T-cell (primary cell): ENCODE measurements around the gene BMP5. TPM values are rescaled to one million over a fixed set of nuclear protein-coding genes. Genes with fewer than 3 reads are reported as not detected.

Experiments used
- ATAC-seq, 4 experiments: fragments of 200-7000 bp in 3 of 4; fragments of 150-1000 bp in 1 of 4; cut with Tn5 transposase; replicated peaks in 1 of 4; 1 replicate in 3 of 4; 2 replicates in 1 of 4; pipeline ENCODE4 v1.10.0; 2021; ENCODE audit warnings: moderate library complexity in 3 of 4, mild to moderate bottlenecking in 2 of 4, moderate number of reproducible peaks in 1 of 4
- CTCF ChIA-PET, 2 donors: fragments of 300-600 bp; sonication (Branson Sonifier 250); formaldehyde crosslinking; loops; one replicate each; lab custom pipeline; 2022; ENCODE audit warnings: antibody characterized with exemption in 2 of 2; lab: Charles Lee
- POLR2A ChIA-PET, 2 donors: fragments of 300-600 bp; sonication (Branson Sonifier 250); formaldehyde crosslinking; loops; one replicate each; lab custom pipeline; 2022; ENCODE audit warnings: antibody characterized with exemption in 2 of 2; lab: Charles Lee
- DNase-seq, 35 experiments: peaks; one replicate each; pipeline versions ENCODE4 v3.0.0 to v3.0.0-alpha.2; 2013 to 2023
- H3K27ac ChIP-seq: one replicate; pipeline ENCODE4 v1.5.1; 2013; ENCODE audit warnings: low read length
- H3K27me3 ChIP-seq, 2 experiments: replicated peaks in 1 of 2; 1 replicate in 1 of 2; 2 replicates in 1 of 2; pipeline versions ENCODE4 v1.6.1 to v1.7.0; 2013; ENCODE audit warnings: low read length in 1 of 2, mixed read lengths in 1 of 2; ENCODE audit not compliant: control insufficient read depth in 2 of 2, insufficient read depth in 2 of 2; ENCODE audit errors: extremely low read depth in 1 of 2
- H3K36me3 ChIP-seq, 2 donors: 1 replicate in 1 of 2; 2 replicates in 1 of 2; pipeline versions ENCODE4 v1.6.1 to v1.7.0; 2013; ENCODE audit warnings: low read length in 1 of 2; ENCODE audit not compliant: control insufficient read depth in 2 of 2, insufficient read depth in 1 of 2; ENCODE audit errors: extremely low read depth in 1 of 2
- H3K4me1 ChIP-seq, 2 experiments: 1 replicate in 1 of 2; 2 replicates in 1 of 2; pipeline versions ENCODE4 v1.6.1 to v1.7.0; 2013; ENCODE audit warnings: low read length in 2 of 2, mixed read lengths in 1 of 2; ENCODE audit not compliant: insufficient read depth in 2 of 2, control insufficient read depth in 1 of 2; ENCODE audit errors: extremely low read depth in 1 of 2
- H3K4me3 ChIP-seq, 2 donors: 1 replicate in 1 of 2; 2 replicates in 1 of 2; pipeline versions ENCODE4 v1.5.1 to v1.7.0; 2013; ENCODE audit warnings: mild to moderate bottlenecking in 2 of 2, low read length in 1 of 2, moderate library complexity in 1 of 2; ENCODE audit not compliant: control insufficient read depth in 1 of 2; ENCODE audit errors: extremely low read depth in 1 of 2
- H3K9me3 ChIP-seq: 2 replicates; pipeline ENCODE4 v1.7.0; 2013
- H3K27ac Mint-ChIP-seq, 2 donors: one replicate each; pipeline ENCODE4 v1.8.0; 2020 to 2021; ENCODE audit warnings: mild to moderate bottlenecking in 2 of 2, mixed read lengths in 2 of 2
- H3K27me3 Mint-ChIP-seq, 2 donors: one replicate each; pipeline ENCODE4 v1.8.0; 2021 to 2022; ENCODE audit warnings: mixed read lengths in 2 of 2
- H3K36me3 Mint-ChIP-seq: one replicate; pipeline ENCODE4 v1.8.0; 2021; ENCODE audit warnings: mixed read lengths
- H3K4me1 Mint-ChIP-seq, 3 donors: one replicate each; pipeline ENCODE4 v1.8.0; 2020 to 2022; ENCODE audit warnings: mixed read lengths in 3 of 3, mild to moderate bottlenecking in 1 of 3
- H3K4me3 Mint-ChIP-seq, 3 donors: one replicate each; pipeline ENCODE4 v1.8.0; 2020 to 2022; ENCODE audit warnings: mild to moderate bottlenecking in 3 of 3, mixed read lengths in 3 of 3, moderate library complexity in 3 of 3
- H3K9me3 Mint-ChIP-seq, 3 donors: one replicate each; pipeline ENCODE4 v1.8.0; 2020 to 2022; ENCODE audit warnings: mixed read lengths in 3 of 3
- WGBS: methylation state at CpG from one replicate; pipeline ENCODE4 v1.1.5; 2013; ENCODE audit warnings: missing lambda C conversion rate; ENCODE audit not compliant: insufficient coverage; 5-methylcytosine and 5-hydroxymethylcytosine counted together
- total RNA-seq, 35 experiments: library from RNA in 6 of 35; stranded (reverse) in 6 of 35; fragments of 120-200 nt in 1 of 35; gene quantifications; one replicate each; pipeline versions ENCODE4 v1.2.1 to v1.2.4 and lab custom pipeline; 2013 to 2026

Gene BMP5
- total RNA-seq, 5 donors from 2014 or later (not counting 1 experiment from before 2014, with no cell fraction given), result not detected

- H3K27ac Mint-ChIP-seq, result no peak overlapping the region
- no peak for ATAC-seq
- WGBS, result no CpG with 5 or more reads among the region's 2 CpGs
Observed at GRCh38 chr6:55822815-55823214, 52.6 kb downstream of the BMP5 start.

DNA sequence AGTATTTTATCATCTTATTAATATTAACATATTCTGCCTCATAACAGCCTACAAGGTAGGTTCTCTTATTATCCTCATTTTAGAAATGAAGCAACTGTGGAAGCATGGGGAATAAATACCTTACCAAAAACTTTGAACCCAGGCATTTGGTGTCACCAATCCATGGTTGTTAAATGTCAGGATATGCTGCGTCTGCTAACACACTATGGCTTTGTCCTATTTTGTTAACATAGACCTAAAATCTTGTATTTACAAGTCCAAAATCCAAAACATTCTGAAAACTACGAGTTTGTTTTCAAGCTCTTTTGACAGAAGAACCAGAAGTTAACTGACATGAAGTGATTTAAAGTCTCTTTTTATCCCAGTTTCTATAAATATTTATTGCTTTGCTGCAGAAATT is 53.4 kb downstream of the BMP5 start:
- 88% methylated on average over 1 of the region's 2 CpGs for WGBS

More at GRCh38 chr6:55822815-55823214, 52.6 kb downstream of the BMP5 start:
- Histone ChIP-seq H3K4me3 (no peak overlapping the region), H3K27me3 (no peaks in the 10 kb centered on the region), H3K36me3 (no peaks in the 10 kb centered on the region), H3K4me1 (no peaks in the 10 kb centered on the region), H3K27ac (no peak overlapping the region), H3K9me3 (no peaks in the 10 kb centered on the region)
- Mint-ChIP-seq H3K4me1 (no peaks in the 10 kb centered on the region), H3K27me3 (no peaks in the 10 kb centered on the region), H3K9me3 (peaks cover 0 to 14% (median 3%) of the 10 kb centered on the region in 3 donors), H3K4me3 (no peak overlapping the region), H3K36me3 (no peaks in the 10 kb centered on the region)
- CTCF ChIA-PET, result no interaction called here
- POLR2A ChIA-PET, result no interaction called here
- DNase-seq, result no peak

GRCh38 chr6:55820696-55821095 is 54.7 kb downstream of the BMP5 start:
- no peaks in the 10 kb centered on the region for H3K27me3 Mint-ChIP-seq
- ATAC-seq (no peak), DNase-seq (no peak)
- Histone ChIP-seq H3K9me3 (no peaks in the 10 kb centered on the region), H3K4me3 (no peak overlapping the region), H3K27me3 (no peaks in the 10 kb centered on the region), H3K4me1 (no peaks in the 10 kb centered on the region), H3K27ac (no peak overlapping the region), H3K36me3 (no peaks in the 10 kb centered on the region)
- H3K27ac Mint-ChIP-seq, result no peak overlapping the region
- no CpG with 5 or more reads among the region's 1 CpG for WGBS
- no peaks in the 10 kb centered on the region for H3K36me3 Mint-ChIP-seq
- no peaks in the 10 kb centered on the region for H3K4me1 Mint-ChIP-seq
- no peak overlapping the region for H3K4me3 Mint-ChIP-seq
- CTCF ChIA-PET, result no interaction called here
- POLR2A ChIA-PET, result no interaction called here
- H3K9me3 Mint-ChIP-seq, result peaks cover 0 to 14% (median 0%) of the 10 kb centered on the region in 3 donors

More for the DNA sequence above, 53.4 kb downstream of the BMP5 start:
- H3K9me3 ChIP-seq, result no peaks in the 10 kb centered on the region
- H3K27me3 ChIP-seq, result no peaks in the 10 kb centered on the region
- H3K27ac Mint-ChIP-seq, result no peak overlapping the region
- DNase-seq (no peak), ATAC-seq (no peak)
- H3K27ac ChIP-seq, result no peak overlapping the region
- ChIA-PET CTCF (no interaction called here), POLR2A (no interaction called here)
- H3K9me3 Mint-ChIP-seq, result peaks cover 0 to 14% (median 2%) of the 10 kb centered on the region in 3 donors
- no peaks in the 10 kb centered on the region for H3K27me3 Mint-ChIP-seq
- no peaks in the 10 kb centered on the region for H3K4me1 Mint-ChIP-seq
- no peaks in the 10 kb centered on the region for H3K4me1 ChIP-seq
- no peaks in the 10 kb centered on the region for H3K36me3 ChIP-seq
- H3K36me3 Mint-ChIP-seq, result no peaks in the 10 kb centered on the region
- no peak overlapping the region for H3K4me3 ChIP-seq
- no peak overlapping the region for H3K4me3 Mint-ChIP-seq

- ChIA-PET CTCF (no interaction called here), POLR2A (no interaction called here)
- H3K9me3 ChIP-seq, result no peaks in the 10 kb centered on the region
- DNase-seq (no peak), ATAC-seq (no peak)
- H3K27me3 ChIP-seq, result no peaks in the 10 kb centered on the region
- H3K27ac ChIP-seq, result no peak overlapping the region
- Mint-ChIP-seq H3K4me1 (no peaks in the 10 kb centered on the region), H3K4me3 (no peak overlapping the region), H3K27me3 (no peaks in the 10 kb centered on the region), H3K36me3 (no peaks in the 10 kb centered on the region), H3K9me3 (peaks cover 0 to 12% (median 0%) of the 10 kb centered on the region in 3 donors), H3K27ac (no peak overlapping the region)
- no peaks in the 10 kb centered on the region for H3K4me1 ChIP-seq
- H3K4me3 ChIP-seq, result no peak overlapping the region
- WGBS, result no CpG with 5 or more reads among the region's 4 CpGs
- no peaks in the 10 kb centered on the region for H3K36me3 ChIP-seq
Observed at GRCh38 chr6:55819811-55820210, 55.6 kb downstream of the BMP5 start.

- ATAC-seq (no peak), DNase-seq (no peak)
- no peaks in the 10 kb centered on the region for H3K36me3 ChIP-seq
- ChIA-PET CTCF (no interaction called here), POLR2A (no interaction called here)
- WGBS, result no CpG with 5 or more reads among the region's 2 CpGs
- no peaks in the 10 kb centered on the region for H3K36me3 Mint-ChIP-seq
- H3K4me3 Mint-ChIP-seq, result no peak overlapping the region
- H3K27ac Mint-ChIP-seq, result no peak overlapping the region
- H3K27me3 Mint-ChIP-seq, result no peaks in the 10 kb centered on the region
- H3K27me3 ChIP-seq, result no peaks in the 10 kb centered on the region
- H3K4me1 ChIP-seq, result no peaks in the 10 kb centered on the region
- H3K9me3 Mint-ChIP-seq, result peaks cover 0 to 10% (median 0%) of the 10 kb centered on the region in 3 donors
- H3K4me1 Mint-ChIP-seq, result no peaks in the 10 kb centered on the region
- H3K4me3 ChIP-seq, result no peak overlapping the region
- no peaks in the 10 kb centered on the region for H3K9me3 ChIP-seq
- no peak overlapping the region for H3K27ac ChIP-seq
Observed at GRCh38 chr6:55818482-55818881, 56.9 kb downstream of the BMP5 start.

- Histone ChIP-seq H3K36me3 (no peaks in the 10 kb centered on the region), H3K4me1 (no peaks in the 10 kb centered on the region), H3K4me3 (no peak overlapping the region), H3K9me3 (no peaks in the 10 kb centered on the region), H3K27me3 (no peaks in the 10 kb centered on the region), H3K27ac (no peak overlapping the region)
- Mint-ChIP-seq H3K27ac (no peak overlapping the region), H3K9me3 (peaks cover 5 to 12% (median 7%) of the 10 kb centered on the region in 3 donors), H3K36me3 (no peaks in the 10 kb centered on the region), H3K4me1 (no peaks in the 10 kb centered on the region), H3K27me3 (no peaks in the 10 kb centered on the region), H3K4me3 (no peak overlapping the region)
- ChIA-PET CTCF (no interaction called here), POLR2A (no interaction called here)
- DNase-seq (no peak), ATAC-seq (no peak)
- WGBS, result no CpG with 5 or more reads among the region's 1 CpG
Observed at GRCh38 chr6:55812509-55812908, 62.9 kb downstream of the BMP5 start.

- 83% methylated on average over 1 of the region's 3 CpGs for WGBS
- no peak overlapping the region for H3K4me3 ChIP-seq
- no peak for ATAC-seq
- H3K4me3 Mint-ChIP-seq, result no peak overlapping the region
- no peaks in the 10 kb centered on the region for H3K4me1 Mint-ChIP-seq
- H3K36me3 ChIP-seq, result no peaks in the 10 kb centered on the region
- H3K4me1 ChIP-seq, result no peaks in the 10 kb centered on the region
- H3K9me3 ChIP-seq, result no peaks in the 10 kb centered on the region
- ChIA-PET POLR2A (no interaction called here), CTCF (no interaction called here)
- no peaks in the 10 kb centered on the region for H3K36me3 Mint-ChIP-seq
- H3K27me3 Mint-ChIP-seq, result no peaks in the 10 kb centered on the region
- H3K9me3 Mint-ChIP-seq, result peaks cover 5 to 17% (median 14%) of the 10 kb centered on the region in 3 donors
- H3K27ac Mint-ChIP-seq, result no peak overlapping the region
- no peak overlapping the region for H3K27ac ChIP-seq
- H3K27me3 ChIP-seq, result no peaks in the 10 kb centered on the region
- no peak for DNase-seq
Observed at GRCh38 chr6:55811074-55811473, 64.3 kb downstream of the BMP5 start.
